Lower lobe of right lung (tissue), 2 donors: ENCODE results near the gene RLBP1. TPM values are rescaled to one million over a fixed set of nuclear protein-coding genes. Genes with fewer than 3 reads are reported as not detected.

Experiments
- ATAC-seq, 2 donors: fragments of 200-7000 bp; cut with Tn5 transposase; one replicate each; pipeline ENCODE4 v1.9.1; 2020 to 2022; ENCODE audit warnings: mild to moderate bottlenecking in 2 of 2, moderate library complexity in 2 of 2
- DNase-seq: peaks from one replicate; pipeline ENCODE4 v3.0.0-alpha.2; 2020
- H3K27ac ChIP-seq: fragments of 200-600 bp; one replicate; pipeline ENCODE4 v1.8.0; 2022
- H3K27me3 ChIP-seq: fragments of 200-600 bp; one replicate; pipeline ENCODE4 v1.8.0; 2022; ENCODE audit warnings: low read depth
- H3K36me3 ChIP-seq: fragments of 200-600 bp; one replicate; pipeline ENCODE4 v1.8.0; 2022; ENCODE audit warnings: mild to moderate bottlenecking
- H3K4me1 ChIP-seq: fragments of 200-600 bp; one replicate; pipeline ENCODE4 v1.8.0; 2022
- H3K4me3 ChIP-seq: fragments of 200-600 bp; one replicate; pipeline ENCODE4 v1.8.0; 2022; ENCODE audit warnings: mild to moderate bottlenecking
- H3K9me3 ChIP-seq: fragments of 200-600 bp; one replicate; pipeline ENCODE4 v1.8.0; 2022
- CTCF ChIP-seq: fragments of 200-600 bp; IDR thresholded peaks from one replicate; pipeline ENCODE4 v1.8.0; 2022; ENCODE audit warnings: antibody characterized with exemption, mild to moderate bottlenecking
- intact Hi-C: fragments of 100-400 bp; cut with DNase I; formaldehyde crosslinking; loops from one replicate; pipeline ENCODE4 v1.11.0; 2022
- total RNA-seq: library from RNA; stranded (reverse); fragmentation: NEBNext Ultra II Directional; extraction: Animal tissue kit (Norgen Biotek cat#: 25700); gene quantifications from one replicate; pipeline ENCODE4 v1.2.1, GENCODE V29; 2021
- donor health status: DM: no; HTN: yes; CAD: no; lungs with severe emphysema.

Gene RLBP1
- total RNA-seq, 1 donor from 2014 or later: not detected

DNA sequence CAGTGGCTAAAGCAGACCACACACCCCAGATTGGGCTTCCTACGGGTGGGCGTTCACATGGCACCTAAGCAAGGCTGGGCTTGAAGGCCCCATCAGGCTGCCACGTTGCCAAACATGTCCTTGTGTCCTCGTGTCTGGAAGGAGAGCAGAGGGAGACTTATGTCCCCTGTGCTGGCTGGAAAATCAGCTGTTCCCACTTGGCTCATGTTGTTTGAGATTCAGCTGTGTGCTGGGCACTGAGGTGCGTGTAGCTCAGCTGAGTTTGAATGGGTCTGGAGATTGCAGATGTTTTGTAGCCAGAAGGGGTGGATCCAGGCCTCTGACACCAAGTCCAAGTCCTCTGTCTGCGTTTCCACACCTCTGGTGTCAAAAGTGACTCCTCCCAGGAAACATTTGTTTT is 34.6 kb downstream of the RLBP1 start:
- H3K36me3 ChIP-seq: peaks cover 95% of the 10 kb centered on the region
- no peak for ATAC-seq
- intact Hi-C loops: no loop called here
- no peak overlapping the region for H3K4me3 ChIP-seq
- H3K4me1 ChIP-seq: peaks cover 11% of the 10 kb centered on the region
- TF ChIP-seq CTCF: no peak
- no peak overlapping the region for H3K27ac ChIP-seq
- no peak for DNase-seq
- no peaks in the 10 kb centered on the region for H3K27me3 ChIP-seq
- no peaks in the 10 kb centered on the region for H3K9me3 ChIP-seq

DNA sequence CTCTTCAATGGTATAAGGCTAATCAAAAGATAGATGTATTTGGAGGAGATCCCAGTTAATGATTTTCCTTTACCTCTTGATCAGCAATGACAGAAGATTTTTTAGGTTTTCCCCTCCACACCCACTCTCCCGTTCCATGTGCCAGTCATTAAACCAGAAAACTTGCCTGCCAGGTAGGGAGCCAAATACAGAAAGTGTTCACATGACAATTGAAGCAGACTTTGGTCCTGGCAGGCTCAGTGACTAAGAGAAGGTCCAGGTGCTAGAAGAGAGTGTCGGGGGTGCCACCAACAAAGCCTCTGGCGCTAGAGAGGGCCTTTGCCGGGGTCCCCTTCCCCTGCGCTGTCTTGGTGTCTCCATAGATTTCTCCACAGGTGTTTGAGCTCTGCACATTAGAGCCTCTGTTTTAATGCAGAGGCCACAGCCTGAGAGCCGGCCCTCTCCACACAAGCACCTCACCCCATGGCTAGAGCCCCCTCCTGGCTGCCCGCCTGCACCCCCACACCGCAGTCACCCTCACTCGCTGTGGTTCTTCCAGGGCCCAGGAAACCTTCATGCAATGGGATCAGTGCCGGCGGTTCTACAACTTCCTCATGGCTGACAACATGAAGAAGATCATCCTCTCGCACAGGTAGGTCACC is 36.4 kb downstream of the RLBP1 start:
- ATAC-seq (no peak), DNase-seq (no peak)
- no peak overlapping the region for H3K4me3 ChIP-seq
- no peaks in the 10 kb centered on the region for H3K27me3 ChIP-seq
- peaks cover 95% of the 10 kb centered on the region for H3K36me3 ChIP-seq
- intact Hi-C loops: no loop called here
- H3K27ac ChIP-seq: no peak overlapping the region
- H3K9me3 ChIP-seq: no peaks in the 10 kb centered on the region
- H3K4me1 ChIP-seq: peaks cover 11% of the 10 kb centered on the region
- no peak for TF ChIP-seq CTCF

DNA sequence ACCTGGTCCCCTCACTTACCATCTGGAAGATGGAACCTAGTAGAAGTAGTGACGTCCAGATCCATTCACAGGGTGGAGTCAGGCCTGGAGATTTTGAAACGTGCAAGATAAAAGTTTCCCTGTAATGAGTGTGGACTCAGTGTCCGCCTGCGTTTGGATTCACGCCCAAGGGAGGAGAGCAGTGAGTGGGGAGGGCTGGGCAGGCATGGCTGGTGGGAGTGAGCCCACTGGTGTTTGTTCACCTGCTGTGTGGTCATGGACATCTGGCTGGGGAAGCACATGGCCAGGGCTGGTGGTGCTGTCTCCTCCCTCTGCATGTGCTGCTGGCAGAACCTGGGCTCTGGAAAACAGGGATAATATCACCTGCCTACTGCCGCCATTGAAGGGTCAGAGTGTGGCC is 37.0 kb downstream of the RLBP1 start:
- Histone ChIP-seq H3K4me3 (no peak overlapping the region), H3K9me3 (no peaks in the 10 kb centered on the region), H3K27ac (no peak overlapping the region), H3K27me3 (no peaks in the 10 kb centered on the region), H3K36me3 (peaks cover 94% of the 10 kb centered on the region), H3K4me1 (peaks cover 11% of the 10 kb centered on the region)
- ATAC-seq (no peak), DNase-seq (no peak)
- intact Hi-C loops: no loop called here
- no peak for TF ChIP-seq CTCF

- H3K4me3 ChIP-seq: no peak overlapping the region
- no peaks in the 10 kb centered on the region for H3K27me3 ChIP-seq
- no peak for ATAC-seq
- no peaks in the 10 kb centered on the region for H3K9me3 ChIP-seq
- TF ChIP-seq CTCF: no peak
- peaks cover 94% of the 10 kb centered on the region for H3K36me3 ChIP-seq
- no peaks in the 10 kb centered on the region for H3K4me1 ChIP-seq
- no peak overlapping the region for H3K27ac ChIP-seq
- no peak for DNase-seq
- intact Hi-C loops: loop anchor here (10.0 kb wide), 1 partner anchor 125 kb away; no protein-coding TSS in a partner anchor
These were observed 41.2 kb downstream of the RLBP1 start for GRCh38 chr15:89179966-89180875.

DNA sequence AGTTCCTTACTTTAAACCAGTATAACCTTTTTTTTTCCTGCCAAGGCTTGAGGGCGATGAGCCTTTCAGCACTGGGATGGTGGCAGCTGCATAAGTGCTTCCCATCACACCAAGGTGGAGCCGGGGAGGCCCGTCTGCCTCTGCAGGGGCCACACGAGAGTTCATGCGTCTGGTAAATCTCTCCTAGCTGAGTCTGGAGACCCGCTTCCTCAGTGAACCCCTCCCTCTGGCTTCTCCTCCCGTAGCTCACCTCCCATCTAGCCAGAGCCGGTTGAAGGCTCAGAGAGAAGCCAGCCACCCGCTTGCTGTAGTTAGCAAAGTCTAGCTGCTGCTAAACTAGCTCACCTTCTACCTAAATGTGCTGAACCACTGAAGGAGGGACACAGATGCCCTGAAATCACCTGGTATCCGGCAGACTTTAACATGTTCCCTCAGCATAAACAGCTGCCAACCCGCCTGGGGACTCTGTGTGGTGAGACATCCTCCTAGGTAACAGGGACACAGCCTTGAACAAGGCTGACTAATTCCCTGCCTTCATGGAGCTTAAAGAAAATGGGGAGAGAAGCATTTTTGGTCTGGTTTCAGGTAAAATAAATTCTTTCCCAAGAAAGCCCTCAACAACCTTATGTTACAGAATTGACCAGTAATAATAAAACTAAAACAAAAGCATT is 42.9 kb downstream of the RLBP1 start:
- Histone ChIP-seq H3K27me3 (no peaks in the 10 kb centered on the region), H3K4me3 (no peak overlapping the region), H3K9me3 (no peaks in the 10 kb centered on the region), H3K27ac (no peak overlapping the region), H3K36me3 (peaks cover 91% of the 10 kb centered on the region), H3K4me1 (peaks cover 5% of the 10 kb centered on the region)
- intact Hi-C loops: loop anchor here (10.0 kb wide), 1 partner anchor 124 kb away; no protein-coding TSS in a partner anchor
- TF ChIP-seq CTCF: no peak
- ATAC-seq (no peak), DNase-seq (no peak)
